ENCODE results near the gene IQSEC2.

IQSEC2 gene

DNA sequence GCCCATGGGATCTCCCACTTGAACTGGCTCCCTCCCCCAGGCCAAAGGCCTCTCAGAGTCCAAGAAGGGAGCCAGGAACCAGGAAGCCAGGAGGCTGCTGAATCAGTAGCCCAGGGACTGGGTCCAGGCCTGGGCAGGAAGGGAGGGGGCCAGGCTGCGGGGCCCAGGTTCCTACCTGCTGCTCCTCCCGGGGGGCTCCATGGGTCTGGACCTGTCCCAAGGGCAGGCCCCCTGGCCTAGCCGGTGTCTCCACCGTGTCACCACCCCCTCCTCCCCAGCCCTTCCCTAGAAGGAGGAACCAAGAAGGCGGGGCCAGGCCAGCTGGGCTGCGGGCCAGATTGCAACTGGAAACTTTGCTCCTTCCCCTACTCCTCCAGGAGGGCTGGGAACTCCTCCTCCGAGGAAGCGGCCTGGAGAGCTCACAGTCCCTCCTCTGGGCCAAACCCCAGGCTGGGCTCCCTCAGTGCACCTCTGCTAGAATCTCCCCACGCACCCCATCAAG lies at the start of gene IQSEC2:
IQSEC2 (minus strand) TSS at position 264 of the 502 bp plus-strand sequence.
- DNase-seq: peak; percentile 3

DNA sequence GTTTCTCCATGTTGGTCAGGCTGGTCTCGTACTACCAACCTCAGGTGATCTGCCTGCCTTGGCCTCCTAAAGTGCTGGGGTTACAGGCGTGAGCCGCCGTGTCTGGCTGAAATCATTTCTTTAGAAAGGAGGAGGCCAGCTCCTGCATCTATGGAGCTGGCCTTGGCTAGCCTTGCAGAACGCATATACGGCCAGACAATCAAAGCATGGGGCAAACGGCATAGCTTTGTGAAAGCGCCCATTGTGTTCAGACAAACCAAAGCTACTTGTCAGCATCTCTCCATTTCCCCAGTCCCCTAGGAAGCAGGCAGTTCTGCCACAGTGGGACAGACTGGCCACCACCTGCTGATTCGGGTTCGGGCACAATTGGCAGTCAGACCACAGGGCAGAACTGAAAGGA lies 48.9 kb upstream of the IQSEC2 start:
- no peak for DNase-seq

DNA sequence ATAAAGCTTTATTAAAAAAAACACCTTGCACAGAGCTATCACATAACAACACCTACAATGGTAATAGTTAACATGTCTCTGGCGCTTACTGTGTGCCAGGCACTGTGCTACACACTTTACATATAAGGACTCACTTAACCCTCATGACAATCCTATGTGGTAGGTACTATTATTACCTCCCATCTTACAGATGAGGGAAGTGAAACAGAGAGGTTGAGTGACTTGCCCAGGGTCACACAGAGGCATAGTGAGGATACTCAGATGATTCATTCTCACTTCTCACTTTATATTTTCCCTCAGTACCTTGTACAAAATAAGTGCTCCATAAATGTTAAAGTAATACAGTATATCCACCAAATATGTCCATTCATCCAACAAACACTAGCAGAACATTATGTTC lies 43.4 kb upstream of the IQSEC2 start:
- no peak for DNase-seq

DNA sequence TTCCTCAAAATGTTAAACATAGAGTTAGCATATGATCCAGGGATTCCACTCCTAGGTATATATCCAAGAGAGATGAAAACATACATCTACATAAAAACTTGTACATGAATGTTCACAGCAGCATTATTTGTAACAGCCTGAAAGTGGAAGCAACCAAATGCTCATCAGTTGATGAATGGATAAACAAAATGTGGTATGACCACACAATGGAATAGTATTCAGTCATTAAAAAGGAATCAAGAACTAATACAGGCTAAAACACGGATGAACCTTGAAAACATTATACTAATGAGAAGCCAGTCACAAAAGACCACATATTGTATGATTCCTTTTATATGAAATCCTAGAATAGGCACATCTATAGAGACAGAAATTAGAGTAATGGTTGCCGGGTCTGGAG lies 42.7 kb upstream of the IQSEC2 start:
- no peak for DNase-seq

DNA sequence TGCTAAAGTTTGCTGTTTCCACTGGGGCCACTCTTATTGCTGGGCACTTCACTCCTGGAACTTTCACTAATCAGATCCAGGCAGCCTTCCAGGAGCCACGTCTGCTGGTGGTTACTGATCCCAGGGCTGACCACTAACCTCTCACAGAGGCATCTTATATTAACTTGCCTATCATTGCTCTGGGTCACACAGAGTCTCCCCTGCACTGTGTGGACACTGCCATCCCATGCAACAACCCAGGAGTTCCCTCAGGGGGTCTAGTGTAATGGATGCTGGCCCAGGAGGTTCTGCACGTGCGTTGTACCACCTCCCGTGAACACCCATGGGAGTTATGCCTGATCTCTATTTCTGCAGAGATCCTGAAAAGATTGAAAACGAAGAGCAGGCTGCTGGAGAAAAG lies 41.8 kb upstream of the IQSEC2 start:
- DNase-seq: no peak

DNA sequence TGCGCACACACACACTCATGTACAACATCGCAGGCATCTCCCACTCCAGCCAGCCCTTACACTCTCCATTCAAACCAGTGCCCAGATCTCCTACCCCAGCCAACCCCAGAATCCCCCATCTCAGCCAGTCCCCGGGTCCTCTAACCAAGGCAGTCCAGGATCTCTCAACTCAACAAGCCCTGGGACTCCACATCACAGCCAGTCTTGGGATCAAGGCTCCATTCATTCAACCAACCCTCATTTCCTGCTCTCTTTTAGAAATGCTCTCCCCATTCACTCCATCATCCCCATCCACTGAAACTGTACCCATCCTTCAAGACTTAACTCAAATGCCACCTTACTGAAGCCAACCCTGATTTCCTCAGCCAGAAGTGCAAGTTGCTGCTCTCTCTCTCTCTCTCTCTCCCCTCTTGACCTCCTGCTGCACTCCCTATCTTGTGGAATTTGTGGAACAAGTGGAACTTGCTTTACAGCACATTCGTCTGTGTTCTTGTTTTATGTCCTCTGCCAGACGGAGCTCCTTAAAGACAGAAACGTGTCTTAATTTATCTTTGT lies 40.6 kb upstream of the IQSEC2 start:
- no peak for DNase-seq

DNA sequence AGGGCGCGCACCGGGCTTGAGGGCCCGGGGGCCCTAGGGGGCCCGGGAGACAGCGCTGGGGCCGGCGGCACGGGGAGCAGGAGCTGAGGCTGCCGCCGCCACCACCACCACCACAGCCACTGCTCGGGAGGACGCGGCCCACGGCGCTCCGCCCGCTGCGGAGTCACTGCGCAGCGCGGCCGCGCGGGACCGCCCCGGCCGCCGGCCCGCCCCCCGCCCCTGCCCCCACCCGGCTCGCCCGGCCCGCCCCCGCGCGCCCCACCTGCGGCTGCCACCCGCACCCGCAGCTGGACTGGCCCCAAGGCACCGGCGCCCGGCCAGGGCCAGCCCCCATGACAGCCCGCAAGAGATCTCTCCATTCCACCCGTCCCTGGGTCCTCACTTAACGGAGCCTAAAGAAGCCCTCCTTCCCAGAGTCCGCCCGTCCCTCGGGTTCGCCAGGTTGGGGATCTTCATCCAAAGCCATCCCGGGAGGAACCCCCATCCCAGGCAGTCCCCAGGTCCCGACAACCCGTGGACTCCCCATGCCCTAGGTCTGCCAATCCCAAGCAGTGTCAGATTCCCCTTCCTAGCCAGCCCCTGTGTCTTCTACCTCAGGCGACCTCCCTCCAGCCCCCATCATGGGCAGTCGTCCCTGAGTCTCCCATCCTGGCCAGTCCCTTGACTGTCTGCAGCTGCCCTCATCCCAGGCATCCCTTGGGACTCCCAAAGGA lies 40.0 kb upstream of the IQSEC2 start:
- no peak for DNase-seq

DNA sequence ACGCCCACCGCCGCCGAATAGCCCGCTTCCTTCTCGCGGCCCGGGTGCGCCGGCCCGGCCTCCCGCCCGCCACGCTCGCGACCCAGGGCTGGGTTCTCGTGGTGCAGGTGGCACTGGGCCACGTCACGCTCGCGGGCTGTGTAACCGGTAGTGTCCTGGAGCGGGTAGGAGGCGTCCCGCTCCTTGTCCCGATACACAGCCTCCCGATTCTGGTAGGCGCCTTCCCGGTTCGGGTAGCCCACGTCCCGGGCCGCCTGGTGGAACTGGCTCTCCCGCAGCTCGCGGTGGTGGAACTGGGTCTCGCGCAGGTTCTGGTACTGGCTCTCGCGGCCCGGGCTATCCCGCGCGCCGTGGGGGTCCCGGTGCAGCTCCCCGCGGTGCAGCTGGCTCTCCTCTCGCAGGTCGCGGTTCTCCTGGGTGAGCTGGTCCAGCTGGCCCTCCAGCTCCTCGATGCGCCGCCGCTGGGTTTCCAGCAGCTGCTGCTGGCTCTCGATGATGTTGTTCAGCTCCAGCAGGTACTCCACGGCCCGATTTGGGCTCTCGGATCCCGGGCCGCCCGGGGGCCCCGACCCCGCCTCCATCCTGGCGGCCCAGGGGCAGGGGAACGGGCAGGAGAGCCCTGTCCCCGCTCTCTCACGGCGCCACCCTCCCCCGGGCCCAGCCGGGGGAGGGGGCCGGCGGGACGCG lies 39.3 kb upstream of the IQSEC2 start:
- DNase-seq: no peak

DNA sequence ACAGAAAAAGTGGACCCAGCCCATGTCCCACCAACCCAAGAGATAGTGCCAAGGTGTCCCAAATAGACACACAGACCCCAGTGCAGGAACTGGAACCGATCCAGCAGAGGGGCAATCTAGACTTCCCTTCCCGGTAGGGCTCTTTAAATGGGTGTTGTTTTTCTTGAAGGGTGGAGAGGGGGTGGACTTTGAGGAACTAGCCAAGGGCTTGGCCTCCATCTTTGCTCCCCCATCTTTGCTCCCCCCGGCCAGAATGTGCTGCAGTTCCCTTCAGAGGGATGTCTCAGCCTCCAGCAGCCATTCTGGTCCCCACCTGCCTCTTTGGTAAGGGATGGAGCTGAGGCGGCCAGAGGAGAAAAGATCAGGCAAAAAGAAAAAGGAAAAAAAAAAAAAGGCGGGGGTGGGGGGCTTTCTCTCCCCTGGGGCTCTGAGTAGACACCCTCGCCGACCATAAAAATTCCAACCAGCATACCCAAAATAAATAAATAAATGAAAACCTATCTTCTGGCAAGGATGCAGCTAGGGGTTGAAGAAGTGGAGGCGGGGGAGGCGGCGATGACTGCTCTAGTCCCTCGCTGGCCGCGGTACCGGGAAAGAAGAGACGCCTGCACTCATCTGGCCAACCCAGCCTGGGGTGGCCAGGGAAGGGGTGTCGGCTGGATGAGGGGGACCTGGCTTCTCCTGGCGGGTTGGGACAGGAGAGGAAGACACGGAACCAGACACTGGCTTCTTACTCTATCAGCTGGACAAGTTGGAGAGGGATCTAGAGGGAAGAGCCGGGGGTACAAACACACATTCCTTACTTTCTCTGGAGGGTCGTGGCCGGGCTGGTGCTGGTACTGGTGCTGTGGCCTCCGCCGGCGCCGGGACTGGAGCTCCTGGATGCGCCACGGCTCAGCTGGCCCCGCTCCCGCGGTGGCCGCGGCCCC lies 38.5 kb upstream of the IQSEC2 start:
- no peak for DNase-seq

DNA sequence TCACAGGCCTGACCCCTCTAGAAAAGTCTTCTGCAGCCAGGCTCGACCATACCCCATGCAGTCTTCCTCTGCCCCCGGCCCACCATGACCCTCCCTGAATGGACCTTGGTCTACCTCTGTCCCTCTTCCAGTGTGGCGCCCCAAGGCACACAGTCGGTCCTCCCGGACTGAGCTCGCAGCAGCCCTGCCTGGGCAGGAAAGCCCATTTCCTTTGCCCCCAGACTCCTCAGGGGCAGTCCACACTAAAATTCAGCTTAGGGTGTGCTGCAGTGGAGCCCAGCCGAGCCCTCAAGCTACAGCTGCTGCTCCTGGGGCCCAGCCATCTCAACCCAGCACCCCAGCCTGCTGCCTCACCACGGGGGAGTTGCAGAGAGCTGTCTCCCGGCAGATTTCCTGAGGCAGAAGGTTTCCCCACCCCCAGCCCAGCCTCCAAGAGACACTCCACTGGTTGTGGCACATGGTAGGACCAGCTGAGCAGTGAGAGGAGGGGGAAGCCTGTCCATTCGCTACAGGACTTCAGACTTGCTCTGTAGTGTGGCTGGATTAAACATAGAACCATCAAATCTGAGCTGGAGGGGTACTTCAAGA lies 37.5 kb upstream of the IQSEC2 start:
- no peak for DNase-seq

DNA sequence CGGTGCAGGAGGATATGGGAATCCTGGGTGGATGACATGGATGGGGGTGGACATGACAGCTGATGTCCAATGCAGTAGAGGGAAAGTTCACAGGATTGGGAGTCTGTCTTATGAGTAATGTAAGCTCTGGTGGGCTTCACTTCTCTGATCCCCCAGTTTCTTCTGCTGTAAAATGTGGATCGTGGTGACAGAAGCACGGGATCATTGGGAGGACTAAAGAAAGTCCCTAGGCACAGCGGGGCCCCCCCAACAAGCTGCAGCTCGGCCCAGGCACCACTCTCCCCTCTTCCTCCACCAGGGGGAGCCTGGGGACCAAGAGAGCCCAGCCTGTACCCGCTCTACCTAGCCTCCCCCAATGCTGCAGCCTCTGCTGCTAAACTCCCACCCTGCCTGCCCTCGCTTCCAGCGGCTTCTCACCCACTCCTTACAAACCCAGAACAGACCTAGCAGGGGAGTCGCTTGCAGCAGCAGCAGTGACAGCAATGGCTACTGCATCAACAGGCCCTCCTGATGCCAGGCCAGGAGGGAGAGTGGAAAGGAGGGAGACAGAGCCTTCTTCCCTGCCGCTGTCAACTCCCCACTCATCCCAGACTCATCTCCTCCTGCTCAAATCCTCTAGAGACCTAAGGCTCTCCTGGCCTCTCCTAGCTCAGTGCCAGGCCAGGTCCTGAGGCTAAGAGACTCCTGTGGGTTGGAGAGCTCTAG lies 36.1 kb upstream of the IQSEC2 start:
- DNase-seq: no peak

DNA sequence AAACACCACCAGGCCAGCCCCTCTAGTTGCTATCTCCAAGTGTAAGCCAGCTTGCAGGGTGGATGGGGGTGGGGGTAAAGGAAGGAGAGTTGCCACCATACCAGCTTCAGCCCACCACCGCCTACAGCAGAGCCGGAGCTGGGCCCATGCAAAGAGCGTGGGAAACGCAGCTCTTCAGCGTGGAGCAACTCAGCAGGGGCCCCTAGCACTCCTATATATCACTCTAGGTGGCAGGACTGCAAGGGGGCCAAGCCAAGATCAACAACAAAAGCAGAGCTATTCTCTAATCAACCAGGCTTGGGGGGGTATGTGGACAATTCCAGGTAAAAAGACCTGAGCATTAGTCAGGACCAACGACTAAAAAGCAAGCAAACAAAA lies 35.5 kb upstream of the IQSEC2 start:
- DNase-seq: no peak

DNA sequence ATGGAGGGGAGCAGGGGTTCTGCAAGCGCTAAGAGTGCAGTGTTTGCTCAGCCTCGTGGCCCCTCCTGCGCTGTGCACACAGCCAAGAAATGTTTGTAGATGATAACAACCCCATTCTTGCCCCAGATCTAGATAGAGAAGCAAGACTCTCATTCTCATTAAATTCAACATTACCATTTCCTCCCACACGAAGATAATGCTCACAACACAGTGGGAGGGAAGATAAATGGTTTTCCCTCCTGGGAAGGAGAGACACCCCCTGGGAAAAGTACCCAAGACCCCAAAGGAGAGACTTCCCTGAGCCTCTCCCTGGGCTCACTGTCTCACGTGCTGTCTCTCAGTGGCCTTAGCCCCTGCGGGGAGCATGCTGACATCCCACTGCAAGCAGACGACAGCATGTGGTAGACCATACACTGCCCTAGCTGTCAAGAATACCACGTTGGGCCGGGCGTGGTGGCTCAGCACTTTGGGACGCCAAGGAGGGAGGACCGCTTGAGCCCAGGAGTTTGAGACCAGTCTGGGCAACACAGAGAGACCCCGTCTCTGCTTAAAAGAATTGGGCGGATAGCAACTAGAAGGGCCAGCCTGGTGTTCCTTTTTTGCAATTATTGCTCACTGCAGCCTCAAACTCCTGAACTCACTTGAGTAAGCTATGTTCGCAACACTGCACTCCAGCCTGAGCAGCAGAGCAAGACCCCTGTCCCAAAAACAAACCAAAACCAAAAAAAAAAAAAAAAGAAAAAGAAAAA lies 34.9 kb upstream of the IQSEC2 start:
- DNase-seq: no peak

DNA sequence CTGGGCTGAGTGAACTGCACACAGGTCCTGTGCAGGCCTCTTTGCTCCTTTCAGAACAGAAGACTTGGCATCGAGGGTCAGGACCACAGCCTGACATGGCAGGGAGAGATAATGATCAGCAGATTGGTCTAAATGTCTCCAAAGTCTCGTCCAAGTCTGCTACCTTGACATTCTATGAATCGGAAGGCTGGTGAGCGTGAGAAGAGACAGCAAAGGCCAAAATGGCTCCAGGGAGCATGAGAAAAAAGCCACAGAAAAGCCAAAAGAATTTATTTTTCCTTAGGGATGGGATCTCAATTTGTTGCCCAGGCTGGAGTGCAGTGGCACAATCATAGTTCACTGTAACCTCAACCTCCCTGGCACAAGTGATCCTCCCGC lies 32.3 kb upstream of the IQSEC2 start:
- DNase-seq: no peak

DNA sequence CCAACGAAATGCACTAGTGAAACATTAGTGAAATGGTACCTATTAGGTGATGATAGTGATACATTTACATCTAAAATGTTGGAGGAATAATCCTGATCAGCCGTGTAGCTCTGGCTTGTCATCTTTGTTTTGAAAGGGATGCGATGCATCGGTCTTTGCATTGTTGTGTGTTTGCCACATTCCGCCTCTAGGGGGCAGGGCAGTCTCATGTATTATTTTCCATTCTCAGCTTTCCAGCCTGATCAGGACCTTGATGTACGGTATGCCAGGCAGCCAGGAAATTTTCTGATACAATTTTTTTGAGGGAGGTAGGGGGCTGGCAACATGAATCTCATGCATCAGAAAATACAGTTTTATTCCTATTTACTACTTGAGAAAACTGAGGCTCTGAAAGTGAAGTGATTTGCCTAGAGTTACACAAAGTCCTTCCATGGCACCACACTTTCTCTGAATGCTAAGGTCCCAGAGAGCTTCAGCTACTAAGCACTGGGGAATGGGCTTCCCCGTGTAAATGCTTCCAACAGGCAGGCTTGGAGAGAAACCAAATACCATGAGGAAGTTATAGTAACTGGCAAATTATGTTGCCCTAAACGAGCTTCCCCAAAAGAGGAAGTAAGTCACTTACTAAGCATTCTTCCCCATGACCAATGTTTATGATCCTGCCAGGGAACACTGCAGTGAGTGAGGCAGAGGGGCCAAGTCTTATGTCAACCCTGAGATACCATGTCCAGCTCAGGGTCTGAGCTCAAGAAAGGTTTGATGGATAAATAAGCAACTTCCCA lies 31.8 kb upstream of the IQSEC2 start:
- peak; percentile 2 for DNase-seq

DNA sequence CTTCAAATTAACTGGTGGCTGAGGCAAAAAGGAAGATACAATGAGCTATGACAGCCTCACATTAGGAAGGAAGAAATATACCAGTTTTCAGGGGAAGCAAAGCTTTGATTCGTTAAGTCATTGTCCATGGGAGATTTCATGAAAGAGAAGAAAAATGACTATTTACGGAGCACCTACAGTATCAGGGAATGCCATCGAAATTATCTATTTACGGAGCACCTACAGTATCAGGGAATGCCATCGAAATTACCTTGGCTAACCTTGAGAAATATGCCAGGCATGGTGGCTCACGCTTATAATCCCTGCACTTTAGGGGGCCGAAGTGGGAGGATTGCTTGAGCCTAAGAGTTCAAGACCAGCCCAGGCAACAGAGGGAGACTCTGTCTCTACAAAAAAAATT lies 28.5 kb upstream of the IQSEC2 start:
- DNase-seq: no peak

DNA sequence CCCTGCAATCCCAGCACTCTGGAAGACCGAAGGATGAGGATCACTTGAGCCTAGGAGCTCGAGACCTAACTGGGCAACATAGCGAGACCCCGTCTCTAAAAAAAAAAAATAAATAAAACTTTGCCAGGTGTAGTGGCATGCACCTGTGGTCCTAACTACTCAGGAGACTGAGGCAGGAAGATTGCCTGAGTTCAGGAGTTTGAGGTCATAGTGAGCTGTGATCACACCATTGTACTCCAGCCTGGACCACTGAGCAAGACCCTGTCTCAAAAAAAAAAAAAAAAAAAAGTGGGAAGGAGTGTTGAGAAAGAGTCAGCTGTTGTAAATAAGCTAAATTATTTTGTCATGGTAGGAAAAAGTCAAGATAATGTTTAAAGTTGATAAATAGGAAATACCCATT lies 27.5 kb upstream of the IQSEC2 start:
- DNase-seq: no peak

DNA sequence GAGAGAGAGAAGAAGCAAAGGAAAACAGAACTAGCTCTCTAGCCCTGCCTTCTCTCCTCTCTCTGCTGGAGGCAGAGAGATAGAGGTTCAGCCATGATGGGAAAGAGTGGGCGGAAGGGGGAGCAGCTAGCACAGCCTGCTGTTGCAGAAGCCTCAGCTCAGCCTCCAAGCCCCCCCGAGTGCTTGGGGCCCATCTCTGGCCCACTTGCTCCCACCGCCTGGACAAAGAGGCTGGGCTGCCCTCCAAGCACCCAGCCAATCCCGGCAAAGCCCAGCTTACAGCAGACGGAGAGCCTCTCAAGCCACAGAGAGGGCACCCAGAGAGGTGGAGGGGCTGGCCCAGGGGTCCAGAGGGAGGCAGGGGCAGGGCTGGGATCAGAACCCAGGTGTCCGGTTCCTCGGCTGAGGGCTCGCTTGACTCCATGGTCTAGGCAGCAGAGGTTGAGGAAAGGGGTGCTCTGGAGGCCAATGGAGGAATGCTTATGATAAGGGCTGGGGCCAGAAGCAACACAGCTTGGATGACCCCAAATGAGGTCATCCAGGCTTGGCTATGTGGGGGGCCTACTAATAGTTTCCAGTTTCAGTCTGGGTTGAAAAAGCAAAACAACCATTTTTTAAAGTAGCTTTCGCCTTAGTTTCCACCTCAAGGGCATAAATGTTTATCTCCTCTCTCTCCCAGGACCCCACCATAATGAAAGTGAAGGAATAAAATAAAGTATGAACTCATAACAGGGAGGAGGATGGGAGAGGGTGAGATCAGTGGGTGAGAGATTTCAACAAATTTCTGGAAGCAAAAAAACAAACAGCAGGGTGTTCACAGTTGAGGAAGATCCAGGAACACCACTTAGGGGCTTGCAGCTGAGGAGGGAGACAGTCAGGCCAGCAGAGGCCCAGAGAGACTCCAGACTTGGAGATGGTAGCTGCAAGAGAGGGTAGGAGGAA lies 24.9 kb upstream of the IQSEC2 start:
- DNase-seq: no peak

DNA sequence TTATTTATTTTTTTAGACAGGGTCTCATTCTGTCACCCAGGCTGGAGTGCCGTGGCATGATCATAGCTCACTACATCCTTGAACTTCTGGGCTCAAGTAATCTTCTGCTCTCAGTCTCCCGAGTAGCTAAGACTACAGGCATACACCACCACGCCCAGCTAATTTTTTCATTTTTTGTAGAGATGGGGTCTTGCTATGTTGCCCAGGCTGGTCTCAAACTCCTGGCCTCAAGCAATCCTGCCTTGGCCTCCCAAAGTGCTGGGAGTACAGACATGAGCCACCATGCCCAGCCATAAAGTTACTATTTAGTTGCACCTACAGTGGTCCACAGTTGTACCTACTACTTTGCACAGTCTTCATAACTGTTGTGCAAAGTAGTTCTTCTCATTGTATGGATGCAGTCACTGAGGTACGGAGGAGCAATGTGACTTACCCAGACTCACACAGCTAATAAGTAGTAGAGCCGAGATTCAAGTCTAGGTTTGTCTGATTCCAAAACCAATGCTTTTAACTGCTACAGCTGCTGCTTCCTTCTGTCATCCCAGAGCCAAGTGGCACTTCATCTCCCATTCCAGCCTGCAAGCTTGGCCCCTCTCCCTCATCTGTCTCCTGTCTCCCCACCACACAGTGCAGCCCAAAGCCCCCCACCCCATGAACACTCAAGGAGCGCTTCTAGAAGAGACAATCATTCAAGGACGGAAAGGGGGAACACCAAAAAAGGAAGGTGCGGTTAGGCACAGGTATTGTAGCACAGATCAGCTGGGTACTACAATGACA lies 24.0 kb upstream of the IQSEC2 start:
- no peak for DNase-seq

Data from GOT3 (cell line).